Activated B cell treated with CpG ODN at 0.5 μM for 24 hours (primary cell): ENCODE data around the gene ARHGAP19. TPM values are rescaled to one million over a fixed set of nuclear protein-coding genes. Genes with fewer than 3 reads are reported as not detected.

Source experiments
- ATAC-seq: fragments of 200-7000 bp; cut with Tn5 transposase; one replicate; pipeline ENCODE4 v1.10.0; 2021; ENCODE audit warnings: low read depth, mild to moderate bottlenecking, moderate library complexity
- CTCF ChIA-PET: fragments of 350-600 bp; sonication (Branson Sonifier 250); formaldehyde crosslinking; loops from one replicate; lab custom pipeline; 2021; ENCODE audit warnings: antibody characterized with exemption; lab: Charles Lee
- POLR2A ChIA-PET: fragments of 350-600 bp; sonication (Branson Sonifier 250); formaldehyde crosslinking; loops from one replicate; lab custom pipeline; 2021; ENCODE audit warnings: antibody characterized with exemption; lab: Charles Lee
- DNase-seq: peaks from one replicate; pipeline ENCODE4 v3.0.0; 2022
- H3K27ac Mint-ChIP-seq: one replicate; pipeline ENCODE4 v1.8.0; 2020; ENCODE audit warnings: mixed read lengths
- H3K27me3 Mint-ChIP-seq: one replicate; pipeline ENCODE4 v1.8.0; 2021; ENCODE audit warnings: mixed read lengths
- H3K36me3 Mint-ChIP-seq: one replicate; pipeline ENCODE4 v1.8.0; 2021; ENCODE audit warnings: low read depth, mixed read lengths
- H3K4me1 Mint-ChIP-seq: one replicate; pipeline ENCODE4 v1.8.0; 2021; ENCODE audit warnings: mixed read lengths
- H3K4me3 Mint-ChIP-seq: one replicate; pipeline ENCODE4 v1.8.0; 2020; ENCODE audit warnings: mild to moderate bottlenecking, mixed read lengths
- H3K9me3 Mint-ChIP-seq: one replicate; pipeline ENCODE4 v1.8.0; 2020; ENCODE audit warnings: mixed read lengths
- CTCF ChIP-seq: fragments of 200-600 bp; IDR thresholded peaks from one replicate; pipeline ENCODE4 v1.8.0; 2022; ENCODE audit warnings: antibody characterized with exemption, mild to moderate bottlenecking
- intact Hi-C: fragments of 100-400 bp; cut with micrococcal nuclease; formaldehyde crosslinking; loops from one replicate; pipeline ENCODE4 v1.15.1; 2024
- total RNA-seq: library from RNA; stranded (reverse); gene quantifications from 2 replicates; pipeline ENCODE4 v1.2.3, GENCODE V29; 2022

ARHGAP19 gene
- total RNA-seq, 1 donor from 2014 or later: 14.7 TPM

GRCh38 chr10:97184971-97185325, 107.5 kb downstream of the ARHGAP19 start:
- Mint-ChIP-seq H3K9me3 (no peaks in the 10 kb centered on the region), H3K27me3 (peaks cover 68% of the 10 kb centered on the region), H3K27ac (no peak overlapping the region), H3K36me3 (no peaks in the 10 kb centered on the region), H3K4me1 (peaks cover 11% of the 10 kb centered on the region), H3K4me3 (peak overlapping the region; percentile 50)
- ChIA-PET POLR2A (no interaction called here), CTCF (no interaction called here)
- no peak for ATAC-seq
- DNase-seq: no peak
- intact Hi-C loops: no loop called here
- TF ChIP-seq CTCF: no peak

- H3K27me3 Mint-ChIP-seq: peaks cover 60% of the 10 kb centered on the region
- intact Hi-C loops: no loop called here
- TF ChIP-seq CTCF: no peak
- DNase-seq (no peak), ATAC-seq (no peak)
- ChIA-PET POLR2A (no interaction called here), CTCF (no interaction called here)
- no peaks in the 10 kb centered on the region for H3K36me3 Mint-ChIP-seq
- no peak overlapping the region for H3K4me3 Mint-ChIP-seq
- peaks cover 11% of the 10 kb centered on the region for H3K4me1 Mint-ChIP-seq
- H3K27ac Mint-ChIP-seq: no peak overlapping the region
- H3K9me3 Mint-ChIP-seq: no peaks in the 10 kb centered on the region
Measured at GRCh38 chr10:97183314-97183713, 109.1 kb downstream of the ARHGAP19 start.

- POLR2A ChIA-PET: no interaction called here
Measured at GRCh38 chr10:97182288-97182990, 110.0 kb downstream of the ARHGAP19 start.

GRCh38 chr10:97180986-97181385, 111.5 kb downstream of the ARHGAP19 start:
- POLR2A ChIA-PET: no interaction called here
- peaks cover 40% of the 10 kb centered on the region for H3K27me3 Mint-ChIP-seq
- no peaks in the 10 kb centered on the region for H3K9me3 Mint-ChIP-seq
- H3K4me3 Mint-ChIP-seq: no peak overlapping the region
- no peaks in the 10 kb centered on the region for H3K36me3 Mint-ChIP-seq
- ATAC-seq (no peak), DNase-seq (no peak)
- intact Hi-C loops: no loop called here
- CTCF ChIA-PET: interaction anchor here (0.9 kb wide), 1 partner anchor 16 kb away, joined by 4 read pairs; no protein-coding TSS in a partner anchor
- no peak for TF ChIP-seq CTCF
- H3K4me1 Mint-ChIP-seq: peaks cover 7% of the 10 kb centered on the region
- H3K27ac Mint-ChIP-seq: no peak overlapping the region

More at GRCh38 chr10:97182288-97182990, 110.0 kb downstream of the ARHGAP19 start:
- H3K36me3 Mint-ChIP-seq: no peaks in the 10 kb centered on the region
- H3K4me3 Mint-ChIP-seq: no peak overlapping the region
- H3K4me1 Mint-ChIP-seq: peaks cover 11% of the 10 kb centered on the region
- CTCF ChIA-PET: interaction anchor here (0.8 kb wide), 1 partner anchor 14 kb away, joined by 3 read pairs; no protein-coding TSS in a partner anchor
- TF ChIP-seq CTCF: no peak
- H3K27me3 Mint-ChIP-seq: peaks cover 54% of the 10 kb centered on the region
- no peak for ATAC-seq
- DNase-seq: no peak
- intact Hi-C loops: no loop called here
- H3K9me3 Mint-ChIP-seq: no peaks in the 10 kb centered on the region
- H3K27ac Mint-ChIP-seq: no peak overlapping the region

GRCh38 chr10:97180363-97180755, 112.1 kb downstream of the ARHGAP19 start:
- Mint-ChIP-seq H3K27me3 (peaks cover 39% of the 10 kb centered on the region), H3K4me1 (peaks cover 7% of the 10 kb centered on the region), H3K9me3 (no peaks in the 10 kb centered on the region), H3K36me3 (no peaks in the 10 kb centered on the region), H3K27ac (no peak overlapping the region), H3K4me3 (no peak overlapping the region)
- ChIA-PET CTCF (interaction anchor here (0.9 kb wide), 1 partner anchor 16 kb away, joined by 4 read pairs; no protein-coding TSS in a partner anchor), POLR2A (no interaction called here)
- ATAC-seq (no peak), DNase-seq (no peak)
- no peak for TF ChIP-seq CTCF
- intact Hi-C loops: no loop called here
